Ammon's horn (tissue), 1 donor: ENCODE measurements around the gene KRT79.
"Not testable (repeated sequence)": the region's sequence is repeated elsewhere in the genome, so short reads cannot be mapped to it uniquely, and the experiment has no call there.

Experiments used
- DNase-seq: peaks from one replicate; pipeline ENCODE4 v3.0.0-alpha.2; 2016; ENCODE audit warnings: low spot score

KRT79 gene

DNA sequence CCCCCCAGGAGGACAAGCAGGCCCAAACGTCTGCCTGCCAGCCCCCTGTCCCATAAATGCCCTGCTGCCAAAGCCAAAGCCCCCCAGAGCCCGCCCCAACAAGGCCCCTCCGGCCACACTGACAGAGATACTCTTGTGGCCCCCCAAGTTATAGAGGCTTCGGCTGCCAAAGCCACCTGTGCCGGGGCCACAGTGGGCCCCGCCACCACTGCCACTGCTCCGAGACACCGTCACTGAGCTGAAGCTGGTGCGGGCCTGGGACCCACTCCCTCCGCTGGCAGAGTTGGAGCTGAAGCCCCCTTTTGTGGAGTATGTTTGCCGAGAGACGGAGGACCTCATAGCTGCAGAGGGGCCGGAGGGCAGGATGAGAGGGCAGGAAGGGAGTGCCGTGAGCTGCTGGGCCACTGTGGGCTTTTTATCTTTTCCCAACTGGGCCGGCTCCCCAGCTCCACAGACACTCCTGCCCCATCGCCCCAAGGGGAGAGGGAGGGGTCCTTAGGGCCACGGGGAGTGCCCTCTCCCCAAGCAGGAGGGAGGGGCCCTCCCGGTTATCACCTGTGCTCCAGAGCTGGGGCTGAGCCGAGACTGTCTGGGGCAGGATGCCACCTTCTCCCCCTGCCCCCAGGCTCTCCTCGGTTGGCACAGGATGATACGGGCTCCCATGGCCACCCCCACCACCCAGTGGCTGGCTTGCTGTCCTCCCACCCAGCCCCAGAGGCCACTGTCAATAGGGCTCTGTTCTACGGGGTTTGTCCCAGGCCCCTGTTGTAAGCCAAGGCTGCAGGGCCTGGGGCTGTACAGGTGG, at the start of gene KRT79:
KRT79 (minus strand) TSS at position 390 of the 805 bp plus-strand sequence; CDS start at position 339, 51 bp downstream.
- no peak for DNase-seq

DNA sequence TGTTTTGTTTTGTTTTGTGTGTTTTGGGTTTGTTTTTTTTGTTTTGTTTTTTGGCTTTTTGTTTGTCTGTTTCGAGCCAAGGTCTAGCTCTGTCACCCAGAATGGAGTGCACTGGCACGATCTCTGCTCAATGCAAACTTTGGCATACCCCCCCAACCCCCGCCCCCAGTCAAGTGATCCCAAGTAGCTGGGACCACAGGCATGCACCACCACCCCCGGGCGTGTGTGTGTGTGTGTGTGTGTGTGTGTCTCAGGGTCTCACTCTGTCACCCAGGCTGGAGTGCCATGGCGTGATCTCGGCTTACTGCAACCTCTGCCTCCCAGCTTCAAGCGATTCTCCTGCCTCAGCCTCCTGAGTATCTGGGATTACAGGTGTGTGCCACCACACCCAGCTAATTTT, 46.4 kb upstream of the KRT79 start:
- DNase-seq = not testable (repeated sequence)

DNA sequence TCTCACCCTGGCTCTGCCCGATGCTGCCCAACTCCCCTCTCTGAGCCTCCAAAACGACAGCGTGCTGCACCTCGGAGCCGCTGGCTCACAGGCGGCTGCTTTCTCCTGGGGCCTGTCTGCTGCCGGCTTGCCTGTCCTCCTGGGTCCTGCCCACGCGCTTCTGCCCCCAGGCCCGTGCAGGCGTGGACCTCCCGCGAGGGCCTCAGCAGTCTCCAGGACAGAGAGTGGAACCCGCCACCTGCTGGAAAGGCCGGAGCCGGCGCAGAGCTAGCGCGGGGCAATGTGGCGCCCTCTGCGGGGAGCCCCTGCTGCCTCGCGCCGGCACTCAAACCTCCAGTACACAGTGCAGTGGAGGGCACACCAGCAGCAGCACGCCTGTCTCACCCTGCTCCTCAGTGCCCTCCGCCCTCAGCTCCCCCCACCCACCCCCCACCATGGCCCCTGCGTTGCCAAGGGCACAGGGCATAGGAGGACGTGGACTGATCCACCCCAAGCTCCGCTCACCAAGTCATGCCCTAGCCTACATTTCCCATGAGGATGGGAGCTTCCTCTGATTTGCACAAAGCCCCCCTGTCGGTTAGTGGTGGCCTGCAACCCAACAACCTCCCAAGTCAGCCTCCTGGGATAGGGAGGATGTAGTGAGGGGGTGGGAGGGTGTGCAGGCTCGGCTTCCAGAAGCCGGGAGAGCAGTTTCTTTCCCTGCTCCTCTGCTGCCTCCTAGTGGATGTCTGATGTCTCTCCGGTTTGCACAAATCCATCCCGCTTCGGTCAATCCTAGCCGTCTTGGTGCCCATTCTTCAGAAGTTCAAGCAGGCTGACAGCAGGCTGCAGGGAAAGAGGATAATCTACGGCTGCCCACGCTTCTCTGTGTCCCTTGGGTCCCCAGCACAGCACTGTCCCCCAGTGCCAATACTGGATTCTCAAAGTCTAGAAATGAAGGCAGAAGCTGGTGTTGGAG, 45.6 kb upstream of the KRT79 start:
- peak; percentile 94 for DNase-seq

DNA sequence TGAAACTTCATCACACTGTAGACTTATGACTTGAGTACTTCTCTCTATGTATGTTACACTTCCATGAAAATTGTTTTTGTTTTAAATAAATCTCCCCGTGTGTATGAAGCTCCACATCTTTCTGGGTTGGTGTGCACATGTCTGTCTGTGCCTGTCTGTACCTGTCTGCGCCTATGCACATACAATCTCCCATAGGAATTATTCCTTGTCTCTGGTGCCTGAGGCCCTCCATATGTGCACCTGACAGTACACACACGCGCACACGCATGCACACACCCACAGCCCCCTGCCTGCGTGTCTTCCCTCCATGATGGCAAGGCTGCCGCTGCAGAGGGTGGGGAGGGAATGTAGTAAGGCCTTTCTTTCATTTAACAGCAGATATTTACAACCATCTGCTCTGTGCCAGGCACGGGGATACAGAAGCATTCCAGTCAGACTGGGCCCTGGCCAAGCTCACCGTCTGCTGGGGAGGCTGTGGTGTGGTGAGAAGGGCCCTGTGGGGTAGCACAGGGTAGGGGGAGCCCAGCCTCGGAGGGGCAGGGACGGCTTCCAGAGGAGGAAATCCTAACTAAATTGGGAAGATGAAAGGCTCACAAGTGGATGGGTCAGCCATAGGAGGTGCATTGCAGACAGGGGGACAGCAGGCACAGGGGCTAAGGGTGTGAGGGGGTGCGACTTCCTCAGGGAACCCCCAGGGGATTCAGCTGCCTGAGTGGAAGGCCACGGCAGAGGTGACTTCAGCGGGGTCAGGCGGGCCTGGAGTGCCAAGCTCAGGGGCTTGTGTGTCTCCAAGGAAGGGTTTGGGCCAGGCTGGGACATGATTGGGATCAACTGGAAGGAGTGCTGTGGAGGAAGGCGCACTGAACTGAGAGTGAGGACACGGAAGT, 44.6 kb upstream of the KRT79 start:
- DNase-seq = no peak

DNA sequence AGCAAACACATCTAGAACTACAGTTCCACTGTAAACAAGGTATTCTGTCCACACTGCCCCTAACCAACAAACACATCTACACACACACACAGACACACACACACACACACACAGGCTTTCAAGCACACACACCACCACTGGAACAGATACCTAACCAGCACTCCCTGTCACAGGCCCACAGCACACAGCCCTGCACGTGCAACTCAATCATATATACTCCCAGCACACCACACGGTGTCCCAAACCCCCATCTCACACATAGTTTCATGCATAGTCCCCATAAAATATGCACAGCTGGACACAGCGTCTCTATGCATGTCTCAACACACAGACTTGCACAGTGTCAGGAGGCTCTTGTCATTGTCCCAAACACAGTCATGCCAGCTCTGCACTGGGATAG, 43.1 kb upstream of the KRT79 start:
- no peak for DNase-seq

DNA sequence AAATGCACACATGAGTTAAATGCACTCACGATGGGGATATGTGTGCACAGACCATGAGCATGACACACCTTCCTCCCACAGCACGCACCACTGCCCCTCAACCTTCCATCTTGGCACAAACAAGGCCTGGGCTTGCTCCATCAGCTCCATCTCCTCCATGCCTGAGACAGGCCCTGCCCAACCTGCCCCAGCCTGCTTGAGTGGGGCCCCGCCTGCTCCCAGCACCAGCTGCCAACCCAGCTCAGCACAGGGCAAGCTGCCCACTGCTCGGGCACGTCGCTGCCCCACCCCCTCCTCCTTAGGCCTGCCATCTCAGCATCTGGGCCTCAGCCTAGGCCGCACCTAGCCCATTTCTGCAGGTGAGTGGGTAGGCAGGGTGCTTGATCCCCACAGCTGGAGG, 42.3 kb upstream of the KRT79 start:
- peak; percentile 40 for DNase-seq

DNA sequence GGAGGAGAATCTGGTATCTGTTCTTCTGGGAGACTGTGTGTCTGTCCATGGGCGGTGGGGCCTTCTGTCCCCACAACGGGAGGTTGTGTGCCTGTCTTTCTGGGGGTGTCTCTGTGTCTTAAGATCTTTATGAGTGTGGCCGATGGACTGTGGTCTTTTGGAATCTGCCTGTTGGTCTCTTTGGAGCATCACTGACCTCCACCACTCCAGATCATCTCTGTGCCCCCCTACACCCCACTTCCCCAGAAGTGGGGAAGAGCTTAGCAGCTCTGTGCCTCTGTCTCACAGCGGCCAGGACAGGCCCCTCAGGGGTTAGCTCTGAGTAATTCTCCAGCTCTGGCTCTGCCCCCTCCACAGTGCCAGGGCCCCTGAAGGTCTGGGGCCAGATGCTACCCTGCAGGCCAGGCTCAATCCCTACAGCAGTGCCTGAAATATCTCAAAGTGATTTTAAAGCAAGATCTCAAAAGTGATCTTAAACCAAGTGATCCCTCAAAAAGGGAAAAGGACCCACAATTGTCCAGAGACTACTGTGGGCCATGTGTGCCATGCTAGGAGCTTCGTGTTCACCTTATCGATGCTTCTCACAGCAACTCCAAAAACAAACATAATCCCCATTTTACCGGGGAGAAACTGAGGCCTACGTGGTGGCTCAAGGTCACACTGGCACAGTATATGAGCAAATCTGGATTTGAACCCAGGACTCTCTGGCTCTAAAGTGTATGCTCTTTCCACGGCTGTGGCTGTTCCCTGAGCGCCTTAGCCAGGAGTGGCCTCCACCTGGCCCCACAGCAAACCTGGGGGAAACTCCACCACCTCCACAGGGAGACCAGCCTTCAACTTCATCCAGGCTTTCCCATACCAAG, 40.7 kb upstream of the KRT79 start:
- DNase-seq = no peak

DNA sequence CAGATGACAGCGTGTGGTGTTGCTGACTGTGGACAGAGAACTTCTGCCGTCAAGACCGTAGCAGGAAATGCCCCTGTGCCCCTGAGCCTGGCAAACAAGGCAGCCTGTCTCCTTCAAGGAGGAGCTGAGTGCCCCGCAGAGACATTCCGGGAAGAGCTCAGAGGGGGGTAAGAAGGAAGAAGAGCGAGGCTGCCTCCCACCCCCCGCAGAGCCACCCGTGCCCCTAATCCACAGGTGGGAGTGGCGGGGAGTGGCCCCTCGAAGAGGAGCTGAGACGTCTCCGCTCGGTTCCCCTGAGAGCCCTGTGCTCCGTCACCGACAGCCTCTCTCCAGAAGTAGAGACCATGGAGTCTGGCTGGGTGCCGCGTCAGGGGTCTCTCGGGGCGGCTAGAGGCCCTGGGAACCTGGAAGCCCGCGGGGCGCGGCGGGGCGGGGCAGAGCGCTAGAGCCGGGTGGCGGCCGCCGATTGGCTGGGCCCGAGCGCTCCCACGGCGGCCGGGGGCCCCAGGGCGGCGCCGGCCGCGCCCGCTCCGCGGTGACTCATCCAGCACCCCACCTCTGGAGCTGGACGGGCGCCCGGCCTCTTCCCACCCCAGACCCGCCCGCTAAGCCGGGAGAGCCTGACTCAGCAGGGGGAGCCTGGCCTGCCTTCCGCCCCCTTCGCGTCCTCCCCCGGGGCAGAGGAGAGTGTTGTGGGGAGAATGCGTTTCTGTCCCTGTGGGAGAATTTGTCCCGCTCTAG, 39.9 kb upstream of the KRT79 start:
- DNase-seq = peak; percentile 30

DNA sequence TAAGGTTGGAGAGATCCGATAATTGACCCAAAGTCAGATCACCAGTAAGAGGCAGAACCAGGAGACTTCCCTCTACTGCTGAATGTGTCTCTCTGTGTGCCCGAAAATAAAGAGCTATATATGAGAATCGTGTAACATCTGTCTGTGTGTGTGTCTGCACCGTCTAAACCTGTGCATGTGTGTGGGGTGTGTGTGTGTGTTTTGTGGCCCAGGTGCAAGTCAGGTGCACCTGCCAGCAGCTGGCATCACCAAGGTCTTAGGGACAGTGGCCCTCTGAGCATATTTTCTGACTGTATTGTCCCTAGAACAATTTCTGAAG, 39.4 kb upstream of the KRT79 start:
- DNase-seq = no peak

DNA sequence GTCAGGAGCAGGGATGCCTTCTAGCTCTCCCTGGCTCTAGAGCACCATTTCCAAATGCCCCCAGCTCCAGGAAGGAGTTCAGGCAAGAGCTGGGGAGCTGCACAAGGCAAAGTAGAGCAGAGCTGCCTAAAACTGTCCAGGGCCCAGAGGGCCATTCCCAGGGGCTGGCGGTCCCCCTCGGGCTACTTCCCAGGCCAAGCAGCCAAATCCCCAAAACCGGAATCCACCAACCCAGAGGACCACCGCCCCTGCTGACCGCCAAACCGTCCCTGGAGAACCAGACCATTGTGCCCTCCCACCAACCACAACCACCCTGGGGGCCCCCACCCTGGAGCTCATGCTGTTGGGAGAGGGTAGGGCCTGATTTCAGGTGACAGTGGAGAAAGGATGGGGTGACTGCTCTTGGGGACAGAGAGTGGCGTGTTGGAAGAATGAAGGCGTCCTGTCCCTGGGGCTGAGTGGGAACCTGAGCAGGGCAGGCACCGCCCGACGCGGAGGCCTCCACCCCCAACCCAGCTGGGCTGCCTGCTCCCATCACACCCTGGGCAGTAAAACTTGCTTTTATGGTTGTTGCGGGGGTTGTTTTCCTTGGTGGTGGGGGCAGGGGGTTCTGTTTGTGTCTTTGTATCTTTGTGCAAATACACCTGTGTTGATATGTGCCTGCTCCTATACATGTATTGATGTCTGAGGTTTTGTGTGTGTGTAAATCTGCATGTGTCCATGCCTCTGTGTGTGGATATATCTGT, 38.7 kb upstream of the KRT79 start:
- no peak for DNase-seq

DNA sequence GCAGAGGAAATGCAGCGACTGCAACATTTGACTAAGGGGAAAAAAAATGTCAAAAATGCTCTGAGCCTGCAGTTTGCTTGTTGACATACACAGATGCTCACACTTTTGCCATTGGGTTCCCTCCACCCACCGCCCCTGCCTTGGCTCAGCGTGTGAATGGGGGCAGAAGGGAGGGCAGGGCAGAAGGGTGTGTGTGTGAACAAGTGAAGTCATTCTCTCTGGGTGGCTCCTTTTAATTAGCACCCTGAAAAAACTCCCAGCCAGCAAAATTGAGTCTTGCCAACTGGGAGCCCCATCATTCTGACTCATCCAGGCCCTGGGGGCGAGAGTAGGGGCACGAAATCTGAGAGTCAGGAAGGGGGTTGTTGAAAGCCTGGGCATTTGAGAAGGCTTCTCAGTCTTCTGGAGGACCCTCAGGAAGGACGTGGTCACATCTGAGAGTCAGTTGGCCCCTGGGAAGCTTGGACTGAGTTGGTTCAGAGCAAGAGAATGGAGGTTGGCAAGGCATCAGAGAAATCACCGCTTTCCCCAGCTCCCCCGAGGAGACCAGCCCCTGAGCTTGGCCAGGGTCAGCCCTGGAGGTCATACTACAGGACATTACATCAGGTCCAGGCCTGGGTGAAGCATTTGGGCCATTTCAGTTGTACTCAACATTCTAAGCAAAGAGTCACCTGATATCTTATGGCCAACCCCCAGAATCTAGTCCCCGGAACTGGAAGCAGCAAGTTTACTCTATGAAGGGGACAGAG, 37.4 kb upstream of the KRT79 start:
- DNase-seq = peak; percentile 35

DNA sequence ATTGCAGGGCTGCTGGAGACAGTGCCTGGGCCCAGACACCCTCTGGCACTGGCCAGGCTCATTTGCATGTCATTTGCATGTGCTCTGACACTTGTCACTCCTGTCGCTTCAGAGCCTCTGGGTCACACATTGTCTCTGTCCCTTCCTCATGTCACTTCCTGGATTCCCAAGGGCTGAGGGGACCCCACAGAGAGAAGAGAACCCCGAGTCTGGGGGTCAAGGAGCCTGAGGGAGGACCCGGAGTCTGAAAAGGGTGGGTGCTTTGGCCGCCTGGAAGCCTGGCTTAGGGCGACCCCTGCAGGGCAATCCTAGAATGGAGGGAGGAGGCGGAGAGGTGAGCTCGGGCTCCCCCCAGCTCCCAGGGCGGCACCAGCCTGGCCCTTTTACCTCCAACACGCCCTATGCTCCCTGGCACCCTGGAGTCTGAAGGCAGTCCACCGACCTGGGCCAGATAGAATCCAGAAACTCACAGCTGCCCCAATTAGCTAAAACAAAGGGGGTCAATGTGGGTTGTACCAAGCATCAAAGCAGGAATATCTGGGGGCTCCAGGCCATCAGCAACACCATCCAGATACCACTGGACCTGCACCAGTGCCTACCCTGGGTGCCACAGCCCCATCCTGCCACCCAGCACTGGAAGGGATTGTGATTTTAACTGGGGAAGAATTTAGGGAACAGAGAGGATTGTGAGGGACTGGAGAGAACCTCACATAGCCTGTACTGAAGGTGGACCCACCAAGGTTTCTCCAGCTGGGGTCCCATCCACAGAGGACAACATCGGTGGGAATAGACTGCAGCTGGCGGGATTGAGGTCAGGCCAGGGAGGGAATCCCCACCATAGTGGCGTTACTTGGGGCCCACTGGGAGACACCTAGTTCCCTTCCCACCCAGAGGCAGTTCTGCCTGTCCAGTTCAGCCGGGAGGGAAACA, 36.5 kb upstream of the KRT79 start:
- DNase-seq = peak; percentile 26

DNA sequence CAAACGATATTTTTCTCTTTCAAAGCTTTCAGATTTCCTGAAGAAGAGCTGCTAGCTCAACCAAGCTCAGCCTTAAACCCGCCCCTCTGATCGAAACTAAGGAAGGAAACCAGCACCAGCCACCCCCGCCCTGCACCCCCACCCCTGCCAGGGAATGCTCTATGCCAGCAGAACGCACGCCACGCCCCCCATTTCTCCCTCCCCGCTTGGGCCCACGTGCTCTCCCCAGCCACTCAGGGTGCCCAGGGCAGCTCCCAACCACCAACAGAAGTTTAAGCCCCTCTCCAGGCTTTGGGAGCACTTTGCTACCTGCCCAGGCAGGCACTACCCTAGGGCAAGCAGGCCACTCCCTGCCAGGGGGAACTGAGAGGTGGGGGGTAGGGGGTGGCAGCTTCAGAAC, 33.5 kb upstream of the KRT79 start:
- DNase-seq = peak; percentile 38

DNA sequence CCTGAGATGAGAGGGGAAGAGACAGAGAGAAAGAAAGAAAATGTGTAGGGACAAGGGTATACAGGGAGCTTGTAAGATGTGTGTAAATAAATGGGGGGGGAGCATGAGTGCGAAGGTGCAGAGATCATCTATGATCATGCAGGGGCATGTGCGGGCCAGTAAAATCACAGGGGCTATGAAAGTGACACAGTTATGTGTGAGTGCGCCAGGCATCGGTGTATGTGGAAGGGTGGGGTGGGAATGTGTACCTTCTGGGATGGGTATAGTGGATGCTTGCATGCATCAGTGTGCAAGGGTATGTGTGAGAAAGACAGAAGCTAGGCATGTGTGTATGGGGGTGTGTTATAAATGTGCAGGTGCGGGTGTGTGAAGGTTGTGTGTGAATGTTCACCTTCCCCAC, 33.0 kb upstream of the KRT79 start:
- no peak for DNase-seq

DNA sequence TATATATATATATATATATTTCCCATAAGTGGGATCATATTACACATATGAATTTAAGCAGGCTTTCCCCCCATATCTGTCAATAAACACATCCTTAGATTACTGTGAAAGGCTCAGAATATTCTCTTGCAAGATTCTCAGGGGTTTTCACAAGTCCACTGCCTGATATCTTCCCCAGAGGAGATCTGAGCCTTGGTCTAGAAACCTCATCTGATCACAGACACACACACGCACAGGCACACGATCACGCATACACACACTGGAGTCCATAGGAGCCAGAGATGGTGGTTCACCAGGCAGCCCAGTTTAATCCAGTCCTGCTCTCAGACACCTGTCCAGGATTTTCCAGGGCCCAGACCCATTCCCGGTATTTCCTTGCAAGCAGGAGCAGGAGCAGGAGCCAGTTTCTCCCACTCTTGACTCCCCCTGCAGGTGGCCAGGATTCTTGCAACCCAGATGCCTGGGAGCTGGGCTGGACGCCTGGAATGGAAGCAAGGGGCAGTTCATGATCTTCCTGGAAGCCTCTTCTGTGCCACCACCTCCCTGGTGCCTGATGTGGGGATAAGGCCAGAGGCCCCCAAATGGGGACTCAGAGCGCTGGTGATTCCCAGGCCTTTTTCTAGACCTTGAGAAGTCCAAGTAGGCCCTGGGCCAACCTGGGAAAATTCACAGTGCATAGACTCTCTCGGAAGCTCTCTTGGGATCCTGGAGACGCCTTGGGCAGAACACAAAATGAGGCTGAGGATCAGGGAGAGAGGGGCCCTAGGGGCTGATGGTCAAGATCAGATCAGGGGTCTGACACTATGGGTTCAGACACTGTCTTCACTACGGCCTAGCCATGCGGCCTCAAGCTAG, 31.2 kb upstream of the KRT79 start:
- peak; percentile 62 for DNase-seq

DNA sequence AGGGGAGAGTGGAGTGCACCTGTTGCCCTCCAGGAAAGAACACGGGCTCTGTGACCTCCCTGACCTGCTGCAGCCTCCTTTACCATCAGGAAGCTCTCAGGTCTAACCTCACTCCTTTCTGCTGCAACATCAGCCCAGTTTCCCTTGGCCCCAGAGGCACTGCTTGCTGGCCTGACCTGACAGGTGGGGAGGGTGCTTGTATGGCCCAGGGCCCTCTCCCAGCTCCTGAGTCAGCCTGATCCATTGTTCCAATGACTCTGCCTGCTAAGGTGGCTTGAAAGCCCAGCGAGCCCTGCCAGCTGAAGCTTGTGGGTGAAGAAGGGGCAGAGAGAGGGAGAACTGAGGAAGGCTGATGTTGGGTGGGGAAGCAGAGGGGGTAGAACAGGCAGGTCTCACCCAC, 27.9 kb upstream of the KRT79 start:
- DNase-seq = no peak

DNA sequence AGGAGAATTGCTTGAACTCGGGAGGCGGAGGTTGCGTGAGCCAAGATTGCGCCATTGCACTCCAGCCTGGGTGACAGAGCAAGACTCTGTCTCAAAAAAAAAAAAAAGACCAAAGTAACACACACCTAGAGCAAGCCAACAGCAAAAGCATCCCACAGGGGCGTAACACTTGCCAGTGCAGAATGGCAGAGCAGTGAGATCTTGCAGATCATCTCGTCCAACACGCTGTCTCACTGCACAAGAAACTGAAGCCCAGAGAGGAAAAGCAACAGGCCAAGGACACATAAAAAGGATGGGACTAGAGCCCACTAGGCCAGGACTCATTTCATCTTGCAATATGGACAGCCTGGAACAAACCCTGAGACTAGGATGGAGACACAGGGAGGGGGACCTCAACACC, 27.4 kb upstream of the KRT79 start:
- DNase-seq = no peak
